Lower leg skin (tissue), 3 donors: ENCODE results near the gene PIP5KL1.

Experiments
- POLR2A ChIP-seq, 2 donors: fragments of 450-650 bp; IDR thresholded peaks; one replicate each; pipeline ENCODE4 v1.6.1; 2016 to 2017; ENCODE audit warnings: antibody characterized with exemption in 2 of 2, mild to moderate bottlenecking in 1 of 2, moderate library complexity in 1 of 2
- TF ChIP-seq, protein P1 (sequence below), 3 donors: fragments of 450-650 bp; IDR thresholded peaks; one replicate each; pipeline ENCODE4 v1.5.1; 2016; ENCODE audit warnings: antibody characterized with exemption in 3 of 3, mild to moderate bottlenecking in 3 of 3, moderate library complexity in 2 of 3

- TF ChIP-seq, protein P1, sequence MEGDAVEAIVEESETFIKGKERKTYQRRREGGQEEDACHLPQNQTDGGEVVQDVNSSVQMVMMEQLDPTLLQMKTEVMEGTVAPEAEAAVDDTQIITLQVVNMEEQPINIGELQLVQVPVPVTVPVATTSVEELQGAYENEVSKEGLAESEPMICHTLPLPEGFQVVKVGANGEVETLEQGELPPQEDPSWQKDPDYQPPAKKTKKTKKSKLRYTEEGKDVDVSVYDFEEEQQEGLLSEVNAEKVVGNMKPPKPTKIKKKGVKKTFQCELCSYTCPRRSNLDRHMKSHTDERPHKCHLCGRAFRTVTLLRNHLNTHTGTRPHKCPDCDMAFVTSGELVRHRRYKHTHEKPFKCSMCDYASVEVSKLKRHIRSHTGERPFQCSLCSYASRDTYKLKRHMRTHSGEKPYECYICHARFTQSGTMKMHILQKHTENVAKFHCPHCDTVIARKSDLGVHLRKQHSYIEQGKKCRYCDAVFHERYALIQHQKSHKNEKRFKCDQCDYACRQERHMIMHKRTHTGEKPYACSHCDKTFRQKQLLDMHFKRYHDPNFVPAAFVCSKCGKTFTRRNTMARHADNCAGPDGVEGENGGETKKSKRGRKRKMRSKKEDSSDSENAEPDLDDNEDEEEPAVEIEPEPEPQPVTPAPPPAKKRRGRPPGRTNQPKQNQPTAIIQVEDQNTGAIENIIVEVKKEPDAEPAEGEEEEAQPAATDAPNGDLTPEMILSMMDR (IDR thresholded peaks at IDR 0.05): no peak
- TF ChIP-seq POLR2A (IDR thresholded peaks at IDR 0.05): no peak
These were observed 44.9 kb downstream of the PIP5KL1 start for GRCh38 chr9:127885508-127886281.
